HG03575 (cell line): ENCODE measurements around the gene CHST15.
"Not testable (repeated sequence)": the region's sequence is repeated elsewhere in the genome, so short reads cannot be mapped to it uniquely, and the experiment has no call there.

Source experiments
- ATAC-seq: cut with Tn5 transposase; IDR thresholded peaks from one replicate; pipeline ENCODE4 v1.9.1; 2021; ENCODE audit not compliant: unreplicated experiment, insufficient number of reproducible peaks, low FRiP score; ENCODE audit errors: extremely low read depth

Gene CHST15

DNA sequence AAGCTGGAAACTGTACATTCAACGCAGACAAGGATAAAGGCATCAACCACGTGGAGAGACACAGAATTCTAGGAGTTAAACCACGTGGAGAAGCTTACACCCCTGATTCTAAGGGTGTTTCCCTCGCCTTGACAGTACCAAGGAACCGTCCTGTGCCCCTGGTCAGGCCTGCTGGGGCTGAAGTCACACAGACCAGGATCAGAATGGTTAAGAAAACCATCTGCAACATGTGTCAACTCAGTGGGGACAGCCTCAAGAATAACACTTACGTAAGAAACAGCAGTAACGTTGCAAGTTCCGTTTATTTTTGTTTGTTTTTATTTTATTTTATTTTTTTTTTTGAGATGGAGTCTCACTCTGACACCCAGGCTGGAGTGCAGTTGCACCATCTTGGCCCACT is 55.6 kb downstream of the CHST15 start:
- no peak for ATAC-seq

DNA sequence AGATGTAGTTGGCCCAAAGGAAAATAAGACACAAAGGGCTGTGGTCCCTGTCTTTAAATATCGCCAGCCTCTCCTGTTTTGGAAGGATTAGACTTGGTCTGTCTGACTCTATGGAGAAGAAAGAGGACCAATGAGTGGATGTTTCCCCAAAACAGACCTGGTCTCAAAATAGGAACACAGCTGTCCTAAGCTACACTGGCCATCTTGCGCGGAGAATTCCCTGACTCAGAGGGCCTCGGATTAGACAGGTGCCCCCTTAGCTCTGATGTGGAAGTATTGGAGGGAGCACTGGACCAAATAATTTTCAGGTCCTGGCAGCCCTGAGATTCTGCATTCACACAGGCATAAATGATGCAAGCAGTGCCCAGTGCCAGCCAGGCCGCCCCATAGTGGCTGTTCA is 56.1 kb downstream of the CHST15 start:
- ATAC-seq = no peak

DNA sequence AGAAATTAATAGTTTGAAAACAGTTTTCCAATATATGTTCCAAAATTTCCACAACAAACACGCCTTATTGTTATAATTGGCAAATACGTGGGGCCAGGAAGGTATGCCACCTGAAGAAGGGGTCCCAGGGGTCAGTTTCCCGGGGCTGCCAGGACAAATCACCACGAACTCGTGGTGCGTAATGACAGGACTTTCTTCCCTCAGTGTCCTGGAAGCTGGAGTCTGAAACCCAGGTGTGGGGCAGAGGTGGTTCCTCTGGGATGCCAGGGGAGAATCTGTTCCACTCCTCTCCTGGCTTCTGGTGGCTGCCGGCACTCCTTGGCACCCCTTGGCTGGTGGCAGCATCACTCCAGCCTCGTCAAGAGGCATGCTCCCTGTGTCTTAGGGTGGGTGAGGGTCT is 56.7 kb downstream of the CHST15 start:
- no peak for ATAC-seq

DNA sequence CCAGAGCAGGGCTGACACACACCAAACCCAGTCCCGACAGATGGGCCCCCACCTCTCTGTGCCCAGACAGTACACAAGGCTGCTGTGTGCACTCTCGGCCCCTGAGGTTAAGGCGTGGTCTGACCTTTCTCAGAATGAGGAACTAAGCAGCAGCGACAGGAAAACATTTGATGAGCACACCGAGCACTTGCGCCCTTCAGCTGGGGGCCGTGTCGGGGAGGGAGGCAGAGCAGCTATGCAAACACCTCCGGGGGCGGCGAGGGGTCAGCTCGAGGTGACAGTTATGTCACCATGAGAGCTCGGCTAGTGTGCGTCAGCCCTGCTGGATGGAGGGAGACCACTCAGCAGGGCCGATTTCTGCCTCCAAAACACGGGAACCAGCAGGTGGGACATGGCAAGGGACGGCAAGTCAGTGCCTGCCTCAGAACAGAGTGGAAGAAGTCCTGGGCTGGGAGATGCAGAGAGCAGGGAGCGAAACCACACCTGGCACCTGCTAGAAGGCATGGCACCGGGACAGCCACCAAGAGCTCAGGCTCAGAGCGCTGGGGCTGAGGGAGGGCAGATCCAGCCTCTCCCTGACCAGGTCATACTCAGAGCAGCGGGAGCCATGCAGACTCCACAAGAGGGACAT is 57.4 kb downstream of the CHST15 start:
- peak; percentile 97 for ATAC-seq

DNA sequence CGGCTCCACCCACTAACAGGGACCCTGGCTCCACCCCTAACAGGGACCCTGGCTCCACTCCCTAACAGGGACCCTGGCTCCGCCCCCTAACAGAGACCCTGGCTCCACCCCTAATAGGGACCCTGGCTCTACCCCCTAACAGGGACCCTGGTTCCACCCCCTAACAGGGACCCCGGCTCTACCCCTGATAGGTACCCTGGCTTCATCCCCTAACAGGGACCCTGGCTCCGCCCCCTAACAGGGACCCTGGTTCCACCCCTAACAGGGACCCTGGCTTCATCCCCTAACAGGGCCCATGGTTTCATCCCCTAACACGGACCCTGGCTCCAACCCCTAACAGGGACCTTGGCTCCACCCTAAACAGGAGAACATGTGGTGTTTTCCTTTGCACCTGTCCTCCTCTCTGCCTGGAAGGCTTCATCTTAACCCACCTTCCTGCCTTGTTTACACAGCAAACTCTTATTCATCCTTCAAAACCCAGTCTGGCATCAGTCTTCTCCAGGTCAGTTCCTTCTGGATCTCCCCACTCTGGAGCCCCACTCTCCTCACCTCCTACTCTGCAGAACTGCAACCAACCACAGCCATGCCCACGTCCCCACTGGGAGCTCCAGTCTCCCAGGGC is 58.0 kb downstream of the CHST15 start:
- no peak for ATAC-seq

DNA sequence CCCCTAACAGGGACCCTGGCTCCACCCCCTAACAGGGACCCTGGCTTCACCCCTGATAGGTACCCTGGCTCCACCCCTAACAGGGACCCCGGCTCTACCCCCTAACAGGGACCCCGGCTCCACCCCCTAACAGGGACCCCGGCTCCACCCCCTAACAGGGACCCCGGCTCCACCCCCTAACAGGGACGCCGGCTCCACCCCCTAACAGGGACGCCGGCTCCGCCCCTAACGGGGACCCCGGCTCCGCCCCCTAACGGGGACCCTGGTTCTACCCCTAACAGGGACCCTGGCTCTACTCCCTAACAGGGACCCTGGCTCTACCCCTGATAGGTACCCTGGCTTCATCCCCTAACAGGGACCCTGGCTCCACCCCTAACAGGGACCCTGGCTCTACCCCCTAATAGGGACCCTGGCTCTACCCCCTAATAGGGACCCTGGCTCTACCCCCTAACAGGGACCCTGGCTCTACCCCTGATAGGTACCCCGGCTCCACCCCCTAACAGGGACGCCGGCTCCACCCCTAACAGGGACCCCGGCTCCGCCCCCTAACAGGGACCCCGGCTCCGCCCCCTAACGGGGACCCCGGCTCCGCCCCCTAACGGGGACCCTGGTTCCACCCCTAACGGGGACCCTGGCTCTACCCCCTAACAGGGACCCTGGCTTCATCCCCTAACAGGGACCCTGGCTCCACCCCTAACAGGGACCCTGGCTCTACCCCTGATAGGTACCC is 58.7 kb downstream of the CHST15 start:
- not testable (repeated sequence) for ATAC-seq

DNA sequence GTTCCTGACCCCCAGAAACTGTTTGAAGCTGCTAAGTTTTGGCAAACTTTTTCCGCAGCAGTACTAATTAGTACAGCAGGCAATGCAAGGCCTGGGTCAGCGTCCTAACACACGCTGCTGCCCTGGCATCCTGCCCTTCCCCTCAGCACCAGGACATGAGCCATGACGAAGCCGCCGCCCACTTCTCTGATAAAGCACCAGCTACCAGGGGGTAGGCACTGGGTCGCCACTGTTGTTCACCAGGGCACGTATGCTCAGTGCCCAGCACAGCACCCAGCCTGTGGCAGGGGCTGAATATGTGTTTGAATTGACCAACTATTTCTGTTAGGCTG is 59.5 kb downstream of the CHST15 start:
- no peak for ATAC-seq

DNA sequence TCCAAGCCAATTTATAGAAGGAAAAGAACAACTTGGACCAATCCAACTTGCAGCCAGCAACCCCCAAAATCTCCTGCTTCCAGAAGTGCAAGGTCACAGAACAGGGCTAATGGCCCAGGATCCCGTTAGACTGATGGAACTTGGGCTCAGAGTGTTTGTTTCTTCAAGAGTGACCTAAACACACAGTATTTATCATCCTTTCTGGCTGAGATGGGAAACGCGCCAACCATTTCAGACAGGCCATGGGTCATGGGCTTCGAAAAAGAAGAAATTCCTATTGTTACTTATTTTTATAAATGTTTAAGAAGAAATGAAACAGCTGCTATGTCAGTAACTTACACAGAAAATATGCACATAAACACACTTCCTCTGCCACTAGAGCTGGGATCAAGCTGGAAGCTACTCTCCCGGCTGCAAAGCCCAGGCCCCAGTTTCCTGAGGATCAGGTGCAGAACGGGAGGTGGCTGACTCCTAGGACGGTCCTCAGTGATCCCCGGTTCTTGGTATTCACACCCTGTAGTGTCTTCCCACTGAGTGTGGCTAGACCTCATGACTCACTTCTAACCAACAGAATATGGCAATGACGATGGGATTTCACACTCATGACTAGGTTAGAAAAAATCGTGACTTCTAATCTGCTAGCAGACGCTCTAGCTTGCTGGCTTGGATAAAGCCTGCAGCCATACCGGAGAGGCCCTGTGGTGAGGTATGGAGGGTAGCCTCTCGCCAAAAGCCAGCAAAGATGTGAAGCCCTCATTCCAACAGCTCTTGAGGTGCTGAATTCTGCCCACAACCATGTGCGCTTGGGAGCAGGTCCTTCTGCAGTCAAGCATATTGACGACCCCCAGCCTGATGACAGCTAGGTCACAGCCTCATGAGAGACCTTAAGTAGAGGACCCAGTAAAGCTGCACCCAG is 60.2 kb downstream of the CHST15 start:
- ATAC-seq = no peak

DNA sequence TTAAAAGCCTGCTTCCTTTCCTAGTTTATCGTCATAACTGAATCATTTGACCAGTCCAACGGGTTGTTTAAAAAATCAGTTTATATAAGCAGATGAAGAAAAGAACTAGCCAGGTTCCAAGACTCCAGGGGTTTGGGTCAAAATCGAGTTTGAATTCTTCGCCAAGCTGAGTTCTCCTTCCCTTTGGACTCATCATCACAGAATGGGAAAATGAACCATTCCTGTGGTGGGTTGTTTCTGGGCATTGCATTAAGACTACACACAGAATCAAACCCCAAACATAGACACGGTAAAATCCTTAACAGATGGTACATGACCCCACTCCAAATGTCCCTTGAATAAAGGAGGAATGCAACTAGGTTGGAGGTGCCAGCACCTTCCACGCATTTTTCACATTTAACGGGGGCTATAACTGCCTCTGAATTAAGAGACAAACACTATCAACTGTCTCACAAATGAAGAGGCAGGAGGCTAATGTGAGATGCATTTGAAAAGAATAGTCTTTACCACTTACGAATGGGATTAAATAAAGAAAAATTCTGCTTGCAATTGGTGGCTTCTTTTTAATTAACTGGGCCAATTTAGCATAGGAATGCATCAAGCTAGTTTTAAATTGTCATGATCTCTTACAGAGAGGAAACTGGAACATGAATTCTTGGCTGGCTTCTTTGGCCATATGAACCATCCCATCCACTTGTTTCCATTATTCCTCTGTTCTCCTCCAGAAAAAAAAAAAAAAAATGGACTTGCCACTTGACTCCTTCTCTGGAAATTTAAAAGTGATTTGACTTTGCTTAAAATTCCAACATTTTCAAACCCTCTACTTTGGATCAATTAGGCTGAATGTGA is 61.1 kb downstream of the CHST15 start:
- no peak for ATAC-seq

DNA sequence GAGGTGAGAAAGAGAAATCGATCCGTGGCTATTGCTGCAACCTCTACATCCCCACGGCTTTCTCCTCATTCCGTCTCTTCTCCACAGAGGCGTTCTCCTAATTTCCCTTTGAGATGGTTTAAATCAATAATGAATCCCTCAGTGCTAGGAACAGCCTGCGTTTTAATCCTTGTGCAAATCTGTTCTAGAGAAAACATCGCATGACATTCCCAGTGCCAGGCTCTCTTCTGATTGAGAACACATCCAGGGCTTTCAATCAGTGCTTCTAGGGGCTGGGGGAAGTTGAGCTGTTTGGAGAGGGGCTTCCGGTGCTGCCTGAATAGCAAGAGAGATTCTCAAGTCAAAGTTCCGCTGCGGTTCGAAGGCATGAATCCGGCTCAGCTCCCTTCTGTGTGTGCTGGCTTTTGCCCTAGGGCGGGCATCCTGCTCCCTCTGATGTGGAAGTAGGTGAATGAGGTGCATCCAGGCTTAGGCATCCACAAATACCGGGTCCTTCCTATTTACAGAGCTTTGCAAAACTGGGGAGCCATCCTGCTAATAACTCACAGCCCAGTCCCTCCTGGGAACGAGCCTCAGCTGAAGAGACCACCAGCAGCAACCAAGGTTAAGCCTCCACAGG is 62.8 kb downstream of the CHST15 start:
- no peak for ATAC-seq

DNA sequence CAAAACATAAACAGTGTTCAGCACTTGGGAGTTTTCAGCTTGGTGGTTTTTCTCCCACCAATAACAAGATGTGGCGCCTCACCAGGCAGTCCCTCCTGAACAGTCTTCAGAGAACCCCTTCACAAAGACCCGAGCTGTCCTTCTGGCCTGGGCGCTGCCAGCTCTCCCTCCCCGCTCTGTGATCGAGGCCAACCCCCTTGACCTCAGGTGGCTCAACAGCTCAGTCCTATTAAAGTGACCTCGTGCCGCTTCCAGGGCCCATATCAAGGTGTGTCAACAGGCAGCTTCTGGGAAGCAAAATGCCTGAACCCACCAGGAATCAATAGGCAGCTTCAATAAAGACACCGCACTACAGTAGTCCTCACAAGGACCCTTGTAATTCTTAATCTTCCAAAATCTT is 63.3 kb downstream of the CHST15 start:
- ATAC-seq = no peak

DNA sequence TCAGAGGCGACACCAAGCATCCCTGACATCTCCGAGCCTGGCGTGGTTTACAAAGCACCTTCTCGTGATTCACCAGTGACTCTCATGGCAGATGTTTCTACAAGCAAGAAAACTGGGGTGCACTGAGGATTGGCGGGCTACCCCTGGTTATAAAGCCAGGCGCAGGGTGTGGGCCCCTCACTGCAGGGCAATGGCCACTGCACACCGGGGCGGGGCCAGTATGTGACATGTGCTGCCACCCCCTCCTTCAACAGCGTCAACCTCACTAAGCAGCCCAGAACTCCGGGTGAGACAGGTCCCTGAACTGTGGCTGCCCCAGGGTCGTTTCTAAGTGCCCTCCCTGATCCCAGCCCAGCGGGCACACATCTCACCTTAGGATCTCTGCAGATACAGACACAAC is 63.8 kb downstream of the CHST15 start:
- ATAC-seq = no peak

DNA sequence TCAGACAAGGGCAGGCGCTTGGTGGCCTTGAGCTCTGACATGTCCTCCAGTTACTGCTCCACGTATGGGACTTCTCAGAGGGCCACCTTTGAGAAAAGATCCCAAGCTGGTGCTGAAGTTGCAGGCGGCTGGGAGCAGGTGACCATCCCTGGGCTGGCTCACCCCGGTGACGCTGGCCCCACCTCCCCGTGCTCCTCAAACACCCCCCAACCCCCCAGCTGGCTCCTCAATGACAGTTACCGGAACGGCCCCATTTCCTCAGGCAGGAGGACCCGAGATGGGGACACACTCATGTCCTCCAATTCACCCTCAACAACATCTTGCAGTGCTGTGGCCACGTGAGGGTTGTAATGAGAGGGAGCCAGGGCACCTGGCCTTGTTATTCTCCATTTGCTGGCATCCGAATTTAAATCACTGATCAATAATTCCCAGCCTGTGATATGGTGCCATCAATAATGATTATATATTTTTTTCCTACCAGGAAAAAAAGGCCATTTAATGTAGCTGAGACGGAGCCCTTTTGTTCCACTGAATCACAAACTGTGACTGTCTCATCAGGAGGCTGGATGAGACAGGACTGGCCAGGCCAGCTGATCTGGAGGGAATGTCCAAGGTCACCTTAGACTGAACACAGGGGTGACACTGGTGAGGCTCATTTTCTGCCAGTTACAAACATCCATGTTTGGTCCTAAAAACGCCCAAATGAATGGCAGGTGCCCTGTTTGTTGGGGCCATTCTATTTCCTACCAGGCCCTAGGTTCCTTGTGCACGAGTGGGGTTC is 64.5 kb downstream of the CHST15 start:
- ATAC-seq = no peak

DNA sequence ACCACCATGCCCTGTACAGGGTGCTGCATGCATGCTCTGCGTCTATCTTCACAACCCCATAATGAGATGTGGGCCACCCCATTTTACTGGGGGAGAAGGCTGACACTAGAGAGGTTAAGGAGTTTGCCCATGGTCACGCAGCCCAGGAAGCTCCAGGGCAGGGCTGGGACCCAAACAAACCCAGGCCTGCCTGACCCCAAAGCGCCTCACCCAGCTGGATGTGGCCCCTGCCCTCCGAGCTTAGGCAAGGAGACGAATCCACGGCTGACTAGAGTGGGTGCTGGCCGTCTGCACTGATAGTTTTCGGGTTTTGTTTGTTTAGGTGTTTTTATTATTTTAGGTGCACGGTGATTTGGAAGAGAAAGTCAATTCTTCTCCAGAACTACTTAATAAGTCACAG is 65.7 kb downstream of the CHST15 start:
- ATAC-seq = no peak

DNA sequence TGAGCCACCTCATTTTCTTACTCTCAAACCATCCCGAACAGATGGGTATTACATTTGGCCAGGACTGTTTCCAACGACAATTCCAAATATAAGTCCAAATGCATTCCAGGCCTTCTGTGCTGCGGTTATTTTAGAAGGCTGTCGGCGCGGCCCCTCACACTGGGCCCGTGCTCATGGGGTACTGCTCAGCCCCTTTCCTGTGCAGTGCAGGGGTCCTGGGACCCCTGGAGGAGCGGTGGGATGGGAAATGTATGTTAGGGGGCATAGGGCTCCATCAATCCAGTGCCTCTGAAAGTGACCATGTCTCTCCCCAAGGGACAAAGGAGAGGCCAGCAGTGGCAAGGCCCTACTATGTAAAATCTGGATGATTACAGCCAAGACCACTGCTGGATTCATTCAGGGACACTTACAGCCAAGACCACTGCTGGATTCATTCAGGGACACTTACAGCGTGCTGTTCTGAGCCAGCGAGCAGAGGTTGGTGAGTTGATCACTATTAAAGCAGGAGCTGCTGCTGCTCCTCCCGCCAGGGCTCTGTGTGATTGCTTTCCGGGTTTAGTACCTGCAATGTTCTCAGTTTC is 66.3 kb downstream of the CHST15 start:
- ATAC-seq = no peak

DNA sequence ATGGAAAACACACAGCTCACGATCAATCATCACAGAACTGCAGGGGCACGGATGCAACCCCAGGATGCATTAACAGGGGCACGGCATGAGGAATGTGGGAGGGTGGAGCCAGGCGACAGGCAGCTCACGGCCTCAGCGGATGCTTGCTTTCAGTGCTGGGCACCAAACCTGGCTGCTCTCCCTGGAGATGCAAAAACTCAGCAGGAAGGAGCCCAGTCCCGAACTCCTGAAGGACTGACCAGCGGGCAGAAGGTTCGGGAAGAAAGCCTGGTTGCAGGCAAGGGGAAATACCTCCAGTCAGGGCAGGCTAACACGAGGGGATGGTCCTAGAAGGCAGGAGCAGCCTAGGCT is 66.8 kb downstream of the CHST15 start:
- ATAC-seq = no peak
